ENCODE data around the gene IRAK3. TPM values are rescaled to one million over a fixed set of nuclear protein-coding genes. Genes with fewer than 3 reads are reported as not detected.

IRAK3 gene
- total and polyA plus RNA-seq, 2 experiments from 2014 or later = 0.53 to 1.8 TPM

GRCh38 chr12:66152732-66153131 is 36.3 kb upstream of the IRAK3 start:
- DNase-seq (ENCODE audit: low spot score) = no peak
- Mint-ChIP-seq H3K9me3 (no peaks in the 10 kb centered on the region), H3K36me3 (ENCODE audit: low read depth) (peaks cover 6% of the 10 kb centered on the region; the same call in 2 of the 3 replicates), H3K27ac (no peak overlapping the region), H3K27me3 (ENCODE audit: insufficient read depth, low read depth, poor library complexity) (peaks cover 2% of the 10 kb centered on the region), H3K4me3 (no peak overlapping the region), H3K4me1 (no peaks in the 10 kb centered on the region)
- H4K20me1 ChIP-seq (replicated peaks; ENCODE audit: insufficient read depth) = no peaks in the 10 kb centered on the region
- H3K27me3 ChIP-seq (ENCODE audit: insufficient read depth) = no peaks in the 10 kb centered on the region
- no peak overlapping the region for H2AFZ ChIP-seq
- no peak overlapping the region for H3K4me3 ChIP-seq
- H3F3A ChIP-seq (replicated peaks; ENCODE audit: low read depth) = no peaks in the 10 kb centered on the region
- ATAC-seq = no peak
- no peaks in the 10 kb centered on the region for H3K4me1 ChIP-seq (ENCODE audit: insufficient read depth)
- no peaks in the 10 kb centered on the region for H3K36me3 ChIP-seq (ENCODE audit: insufficient read depth)
- no peak overlapping the region for H3K27ac ChIP-seq (ENCODE audit: low read depth)
- no peak for TF ChIP-seq POLR2AphosphoS5 (IDR thresholded peaks at IDR 0.05; ENCODE audit: low read depth)
- no peak for TF ChIP-seq EZH2phosphoT487 (IDR thresholded peaks at IDR 0.05; ENCODE audit: unreplicated experiment)
- TF ChIP-seq JUNB (IDR thresholded peaks at IDR 0.05; ENCODE audit: unreplicated experiment) = no peak
- TF ChIP-seq, protein P1, sequence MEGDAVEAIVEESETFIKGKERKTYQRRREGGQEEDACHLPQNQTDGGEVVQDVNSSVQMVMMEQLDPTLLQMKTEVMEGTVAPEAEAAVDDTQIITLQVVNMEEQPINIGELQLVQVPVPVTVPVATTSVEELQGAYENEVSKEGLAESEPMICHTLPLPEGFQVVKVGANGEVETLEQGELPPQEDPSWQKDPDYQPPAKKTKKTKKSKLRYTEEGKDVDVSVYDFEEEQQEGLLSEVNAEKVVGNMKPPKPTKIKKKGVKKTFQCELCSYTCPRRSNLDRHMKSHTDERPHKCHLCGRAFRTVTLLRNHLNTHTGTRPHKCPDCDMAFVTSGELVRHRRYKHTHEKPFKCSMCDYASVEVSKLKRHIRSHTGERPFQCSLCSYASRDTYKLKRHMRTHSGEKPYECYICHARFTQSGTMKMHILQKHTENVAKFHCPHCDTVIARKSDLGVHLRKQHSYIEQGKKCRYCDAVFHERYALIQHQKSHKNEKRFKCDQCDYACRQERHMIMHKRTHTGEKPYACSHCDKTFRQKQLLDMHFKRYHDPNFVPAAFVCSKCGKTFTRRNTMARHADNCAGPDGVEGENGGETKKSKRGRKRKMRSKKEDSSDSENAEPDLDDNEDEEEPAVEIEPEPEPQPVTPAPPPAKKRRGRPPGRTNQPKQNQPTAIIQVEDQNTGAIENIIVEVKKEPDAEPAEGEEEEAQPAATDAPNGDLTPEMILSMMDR (conservative IDR thresholded peaks at IDR 0.05; ENCODE audit: low read depth in 2 of 2) = no peak
- H3K79me2 ChIP-seq (replicated peaks; ENCODE audit: insufficient read depth) = no peaks in the 10 kb centered on the region
- no peaks in the 10 kb centered on the region for H3K9me2 ChIP-seq (ENCODE audit: insufficient read depth)
- no peak overlapping the region for H3K4me2 ChIP-seq

DNA sequence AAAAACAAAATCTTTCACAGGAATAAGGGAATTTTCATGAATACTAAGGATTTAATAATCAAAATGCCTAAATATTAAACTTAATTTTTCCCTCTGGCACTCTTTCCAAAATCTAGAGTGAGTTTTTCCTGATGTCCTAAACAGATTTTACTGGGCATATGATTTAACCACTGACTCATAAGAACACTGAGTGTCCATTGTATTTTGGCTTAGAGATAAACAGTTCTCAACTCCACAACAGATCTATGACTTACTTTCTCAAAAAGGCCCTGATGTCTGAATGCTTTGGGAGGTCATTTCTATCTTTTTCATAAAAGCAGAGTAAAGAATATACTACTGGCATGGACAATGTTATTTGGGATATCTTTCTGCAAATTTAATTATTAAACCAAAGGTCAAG is 34.2 kb upstream of the IRAK3 start:
- ATAC-seq (no peak), DNase-seq (ENCODE audit: low spot score) (no peak)
- H3F3A ChIP-seq (replicated peaks; ENCODE audit: low read depth) = no peaks in the 10 kb centered on the region
- H3K27me3 Mint-ChIP-seq (ENCODE audit: insufficient read depth, low read depth, poor library complexity) = peaks cover 2% of the 10 kb centered on the region
- H3K27ac Mint-ChIP-seq = no peak overlapping the region
- H3K36me3 ChIP-seq (ENCODE audit: insufficient read depth) = no peaks in the 10 kb centered on the region
- no peaks in the 10 kb centered on the region for H3K9me2 ChIP-seq (ENCODE audit: insufficient read depth)
- H3K4me3 Mint-ChIP-seq = no peak overlapping the region
- TF ChIP-seq NANOG (IDR thresholded peaks at IDR 0.05; ENCODE audit: borderline replicate concordance) (no peak), ZNF114 (CRISPR knock-in tag; IDR thresholded peaks at IDR 0.05) (no peak), JUNB (IDR thresholded peaks at IDR 0.05; ENCODE audit: unreplicated experiment) (no peak), STAT1 (IDR thresholded peaks at IDR 0.05; ENCODE audit: unreplicated experiment) (no peak)
- no peaks in the 10 kb centered on the region for H4K20me1 ChIP-seq (replicated peaks; ENCODE audit: insufficient read depth)
- H3K36me3 Mint-ChIP-seq (ENCODE audit: low read depth) = peaks cover 15% of the 10 kb centered on the region; the same call in 2 of the 3 replicates
- H3K27me3 ChIP-seq (ENCODE audit: insufficient read depth) = no peaks in the 10 kb centered on the region
- no peaks in the 10 kb centered on the region for H3K4me1 Mint-ChIP-seq
- no peaks in the 10 kb centered on the region for H3K79me2 ChIP-seq (replicated peaks; ENCODE audit: insufficient read depth)
- no peak overlapping the region for H2AFZ ChIP-seq
- H3K27ac ChIP-seq (ENCODE audit: low read depth) = no peak overlapping the region
- no peak overlapping the region for H3K4me2 ChIP-seq
- no peaks in the 10 kb centered on the region for H3K9me3 Mint-ChIP-seq
- no peaks in the 10 kb centered on the region for H3K4me1 ChIP-seq (ENCODE audit: insufficient read depth)
- H3K4me3 ChIP-seq = no peak overlapping the region

GRCh38 chr12:66156654-66157053 is 32.4 kb upstream of the IRAK3 start:
- Histone ChIP-seq H3K27ac (ENCODE audit: low read depth) (no peak overlapping the region), H3K4me1 (ENCODE audit: insufficient read depth) (no peaks in the 10 kb centered on the region), H3K4me3 (no peak overlapping the region), H2AFZ (no peak overlapping the region), H3K4me2 (no peak overlapping the region), H3F3A (replicated peaks; ENCODE audit: low read depth) (no peaks in the 10 kb centered on the region), H3K79me2 (replicated peaks; ENCODE audit: insufficient read depth) (peaks cover 7% of the 10 kb centered on the region), H3K36me3 (ENCODE audit: insufficient read depth) (no peaks in the 10 kb centered on the region), H3K27me3 (ENCODE audit: insufficient read depth) (no peaks in the 10 kb centered on the region), H4K20me1 (replicated peaks; ENCODE audit: insufficient read depth) (no peaks in the 10 kb centered on the region), H3K9me2 (ENCODE audit: insufficient read depth) (no peaks in the 10 kb centered on the region)
- H3K27ac Mint-ChIP-seq = no peak overlapping the region
- no peaks in the 10 kb centered on the region for H3K4me1 Mint-ChIP-seq
- no peak for DNase-seq (ENCODE audit: low spot score)
- no peaks in the 10 kb centered on the region for H3K9me3 Mint-ChIP-seq
- H3K36me3 Mint-ChIP-seq (ENCODE audit: low read depth) = peaks cover 14% of the 10 kb centered on the region; the same call in 2 of the 3 replicates
- no peak for ATAC-seq
- H3K4me3 Mint-ChIP-seq = no peak overlapping the region
- H3K27me3 Mint-ChIP-seq (ENCODE audit: insufficient read depth, low read depth, poor library complexity) = no peaks in the 10 kb centered on the region
- TF ChIP-seq NANOG (IDR thresholded peaks at IDR 0.05; ENCODE audit: borderline replicate concordance) (no peak), JUNB (IDR thresholded peaks at IDR 0.05; ENCODE audit: unreplicated experiment) (no peak), STAT1 (IDR thresholded peaks at IDR 0.05; ENCODE audit: unreplicated experiment) (no peak), ZNF114 (CRISPR knock-in tag; IDR thresholded peaks at IDR 0.05) (no peak), ZNF331 (CRISPR knock-in tag; IDR thresholded peaks at IDR 0.05; ENCODE audit: low read depth) (no peak), CREB1 (CRISPR knock-in tag; IDR thresholded peaks at IDR 0.05; ENCODE audit: low read depth) (no peak), EZH2phosphoT487 (IDR thresholded peaks at IDR 0.05; ENCODE audit: unreplicated experiment) (no peak)
- TF ChIP-seq, protein P1 (conservative IDR thresholded peaks at IDR 0.05; ENCODE audit: low read depth in 2 of 2) = no peak
- TF ChIP-seq, protein P2, sequence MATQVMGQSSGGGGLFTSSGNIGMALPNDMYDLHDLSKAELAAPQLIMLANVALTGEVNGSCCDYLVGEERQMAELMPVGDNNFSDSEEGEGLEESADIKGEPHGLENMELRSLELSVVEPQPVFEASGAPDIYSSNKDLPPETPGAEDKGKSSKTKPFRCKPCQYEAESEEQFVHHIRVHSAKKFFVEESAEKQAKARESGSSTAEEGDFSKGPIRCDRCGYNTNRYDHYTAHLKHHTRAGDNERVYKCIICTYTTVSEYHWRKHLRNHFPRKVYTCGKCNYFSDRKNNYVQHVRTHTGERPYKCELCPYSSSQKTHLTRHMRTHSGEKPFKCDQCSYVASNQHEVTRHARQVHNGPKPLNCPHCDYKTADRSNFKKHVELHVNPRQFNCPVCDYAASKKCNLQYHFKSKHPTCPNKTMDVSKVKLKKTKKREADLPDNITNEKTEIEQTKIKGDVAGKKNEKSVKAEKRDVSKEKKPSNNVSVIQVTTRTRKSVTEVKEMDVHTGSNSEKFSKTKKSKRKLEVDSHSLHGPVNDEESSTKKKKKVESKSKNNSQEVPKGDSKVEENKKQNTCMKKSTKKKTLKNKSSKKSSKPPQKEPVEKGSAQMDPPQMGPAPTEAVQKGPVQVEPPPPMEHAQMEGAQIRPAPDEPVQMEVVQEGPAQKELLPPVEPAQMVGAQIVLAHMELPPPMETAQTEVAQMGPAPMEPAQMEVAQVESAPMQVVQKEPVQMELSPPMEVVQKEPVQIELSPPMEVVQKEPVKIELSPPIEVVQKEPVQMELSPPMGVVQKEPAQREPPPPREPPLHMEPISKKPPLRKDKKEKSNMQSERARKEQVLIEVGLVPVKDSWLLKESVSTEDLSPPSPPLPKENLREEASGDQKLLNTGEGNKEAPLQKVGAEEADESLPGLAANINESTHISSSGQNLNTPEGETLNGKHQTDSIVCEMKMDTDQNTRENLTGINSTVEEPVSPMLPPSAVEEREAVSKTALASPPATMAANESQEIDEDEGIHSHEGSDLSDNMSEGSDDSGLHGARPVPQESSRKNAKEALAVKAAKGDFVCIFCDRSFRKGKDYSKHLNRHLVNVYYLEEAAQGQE (IDR thresholded peaks at IDR 0.05; ENCODE audit: unreplicated experiment) = no peak
- TF ChIP-seq, protein P3, sequence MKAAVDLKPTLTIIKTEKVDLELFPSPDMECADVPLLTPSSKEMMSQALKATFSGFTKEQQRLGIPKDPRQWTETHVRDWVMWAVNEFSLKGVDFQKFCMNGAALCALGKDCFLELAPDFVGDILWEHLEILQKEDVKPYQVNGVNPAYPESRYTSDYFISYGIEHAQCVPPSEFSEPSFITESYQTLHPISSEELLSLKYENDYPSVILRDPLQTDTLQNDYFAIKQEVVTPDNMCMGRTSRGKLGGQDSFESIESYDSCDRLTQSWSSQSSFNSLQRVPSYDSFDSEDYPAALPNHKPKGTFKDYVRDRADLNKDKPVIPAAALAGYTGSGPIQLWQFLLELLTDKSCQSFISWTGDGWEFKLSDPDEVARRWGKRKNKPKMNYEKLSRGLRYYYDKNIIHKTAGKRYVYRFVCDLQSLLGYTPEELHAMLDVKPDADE (IDR thresholded peaks at IDR 0.05) = no peak
